ENCODE results near the gene KPNA6.

KPNA6 gene

DNA sequence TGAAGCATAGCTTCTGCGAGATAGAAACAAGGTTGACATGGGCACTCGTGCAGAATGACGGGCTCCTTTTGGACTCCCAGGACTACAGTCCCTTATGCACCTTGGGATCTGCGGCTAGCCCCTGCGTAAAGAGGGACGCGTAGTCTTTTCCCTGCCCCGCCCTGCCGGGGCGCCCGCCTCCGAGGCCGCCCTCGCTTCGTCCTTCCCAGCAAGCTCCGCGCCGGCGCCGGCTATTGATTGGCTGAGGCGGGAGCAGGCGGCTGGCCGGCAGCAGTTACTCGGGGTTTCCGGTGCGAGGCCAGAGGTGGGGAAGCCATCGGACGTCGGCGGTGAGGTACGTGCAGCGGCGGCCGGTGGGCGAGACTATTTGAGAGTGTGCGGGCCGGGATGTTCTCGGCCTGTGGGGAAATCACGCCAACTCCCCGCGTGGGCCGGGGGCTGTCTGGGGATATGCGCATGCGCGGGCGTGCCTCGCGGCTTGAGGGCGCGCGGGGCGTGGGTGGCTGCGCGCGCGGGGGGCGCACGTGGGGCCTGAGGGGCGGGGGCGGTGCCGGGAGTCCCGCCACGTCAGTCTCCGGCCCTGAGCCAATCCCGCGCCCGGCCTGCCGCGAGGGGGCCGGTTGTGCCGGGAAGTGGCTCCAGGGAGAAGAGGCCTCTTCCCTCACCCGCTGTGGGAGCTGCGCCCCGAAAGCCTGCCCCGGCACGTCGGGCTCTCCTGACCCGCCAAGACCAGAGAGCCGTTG lies 71.8 kb downstream of the KPNA6 start, which contains the start of gene TXLNA:
TSS of gene TXLNA (plus strand) at position 233 of the 743 bp plus-strand sequence. CDS start 671 bp downstream, outside the sequence.
- Mint-ChIP-seq H3K9me3 (no peaks in the 10 kb centered on the region), H3K27ac (peak within 1 kb of the TSS; percentile 99), H3K36me3 (ENCODE audit: low read depth) (peaks cover 58% of the 10 kb centered on the region), H3K27me3 (no peaks in the 10 kb centered on the region), H3K4me1 (ENCODE audit: low read depth) (peaks cover 47% of the 10 kb centered on the region), H3K4me3 (peak within 1 kb of the TSS; percentile 90)
- intact Hi-C loops (cut with micrococcal nuclease), result loop anchor here (2.0 kb wide), 2 partner anchors 21 to 71 kb away; partner anchors contain the start of genes CCDC28B and KPNA6

- peak overlapping the region; percentile 90 for H3K4me3 Mint-ChIP-seq
- H3K27ac Mint-ChIP-seq, result peak overlapping the region; percentile 99
- H3K36me3 Mint-ChIP-seq (ENCODE audit: low read depth), result peaks cover 60% of the 10 kb centered on the region
- intact Hi-C loops (cut with micrococcal nuclease), result loop anchor here (2.0 kb wide), 1 partner anchor 20 kb away; the partner anchor contains the start of gene CCDC28B
- H3K27me3 Mint-ChIP-seq, result no peaks in the 10 kb centered on the region
- H3K4me1 Mint-ChIP-seq (ENCODE audit: low read depth), result peaks cover 52% of the 10 kb centered on the region
- no peaks in the 10 kb centered on the region for H3K9me3 Mint-ChIP-seq
Measured at GRCh38 chr1:32180186-32181060, 72.6 kb downstream of the KPNA6 start.

GRCh38 chr1:32181065-32181464 lies 73.2 kb downstream of the KPNA6 start:
- Mint-ChIP-seq H3K4me3 (peak overlapping the region; percentile 90), H3K9me3 (no peaks in the 10 kb centered on the region), H3K27me3 (no peaks in the 10 kb centered on the region), H3K27ac (peak overlapping the region; percentile 99), H3K4me1 (ENCODE audit: low read depth) (peaks cover 56% of the 10 kb centered on the region), H3K36me3 (ENCODE audit: low read depth) (peaks cover 66% of the 10 kb centered on the region)
- intact Hi-C loops (cut with micrococcal nuclease), result loop anchor here (2.0 kb wide), 1 partner anchor 20 kb away; the partner anchor contains the start of gene CCDC28B

DNA sequence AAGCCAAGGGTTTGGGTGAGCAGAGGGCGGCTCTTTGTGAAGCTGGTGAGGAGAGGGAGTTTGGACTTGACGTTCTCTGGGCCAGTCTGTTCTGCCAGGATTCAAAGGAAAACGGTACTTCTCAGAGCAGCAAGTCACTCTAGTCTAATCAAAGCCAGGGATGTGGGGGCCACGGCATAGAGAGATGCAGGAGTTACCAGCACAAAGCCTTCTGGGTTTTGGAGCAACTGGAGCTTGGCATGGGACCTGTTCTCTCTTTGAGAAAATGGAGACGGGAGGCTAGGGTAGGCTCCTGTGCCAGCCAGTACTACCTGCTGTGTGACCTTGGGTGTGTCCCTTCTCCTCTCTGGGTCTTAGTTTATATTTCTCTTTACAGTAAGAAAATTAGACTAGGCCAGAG lies 73.7 kb downstream of the KPNA6 start:
- Mint-ChIP-seq H3K9me3 (no peaks in the 10 kb centered on the region), H3K27me3 (no peaks in the 10 kb centered on the region), H3K4me3 (peak overlapping the region; percentile 90), H3K36me3 (ENCODE audit: low read depth) (peaks cover 71% of the 10 kb centered on the region), H3K27ac (peak overlapping the region; percentile 99), H3K4me1 (ENCODE audit: low read depth) (peaks cover 61% of the 10 kb centered on the region)
- intact Hi-C loops (cut with micrococcal nuclease), result loop anchor here (2.0 kb wide), 1 partner anchor 19 kb away; the partner anchor contains the start of gene CCDC28B

GRCh38 chr1:32182060-32182459 lies 74.2 kb downstream of the KPNA6 start:
- Mint-ChIP-seq H3K36me3 (ENCODE audit: low read depth) (peaks cover 76% of the 10 kb centered on the region), H3K9me3 (no peaks in the 10 kb centered on the region), H3K27me3 (no peaks in the 10 kb centered on the region), H3K27ac (peak overlapping the region; percentile 14), H3K4me1 (ENCODE audit: low read depth) (peaks cover 63% of the 10 kb centered on the region), H3K4me3 (peak overlapping the region; percentile 22)
- intact Hi-C loops (cut with micrococcal nuclease), result no loop called here

DNA sequence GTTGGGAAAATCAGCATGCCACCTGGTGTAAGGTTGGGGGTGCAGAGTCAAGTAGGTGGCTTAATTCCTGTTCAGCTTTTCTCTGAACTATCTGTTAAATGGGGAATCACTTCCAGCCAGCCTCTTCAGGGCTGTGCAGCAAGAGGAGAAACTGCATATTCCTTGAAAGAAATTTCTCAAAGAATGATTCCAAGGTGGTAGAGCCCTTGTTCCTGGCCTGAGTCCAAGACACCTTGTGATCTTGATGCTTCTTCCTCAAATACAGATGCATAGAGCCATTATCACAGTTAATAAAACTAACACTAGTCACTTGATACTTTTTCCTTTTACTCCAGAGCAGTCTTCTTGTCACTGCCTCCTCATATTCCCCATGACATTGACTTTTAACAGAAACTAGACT lies 76.8 kb downstream of the KPNA6 start:
- intact Hi-C loops (cut with micrococcal nuclease), result no loop called here
- Mint-ChIP-seq H3K4me1 (ENCODE audit: low read depth) (peaks cover 63% of the 10 kb centered on the region), H3K27ac (no peak overlapping the region), H3K27me3 (no peaks in the 10 kb centered on the region), H3K9me3 (no peaks in the 10 kb centered on the region), H3K4me3 (no peak overlapping the region), H3K36me3 (ENCODE audit: low read depth) (peaks cover 99% of the 10 kb centered on the region)

DNA sequence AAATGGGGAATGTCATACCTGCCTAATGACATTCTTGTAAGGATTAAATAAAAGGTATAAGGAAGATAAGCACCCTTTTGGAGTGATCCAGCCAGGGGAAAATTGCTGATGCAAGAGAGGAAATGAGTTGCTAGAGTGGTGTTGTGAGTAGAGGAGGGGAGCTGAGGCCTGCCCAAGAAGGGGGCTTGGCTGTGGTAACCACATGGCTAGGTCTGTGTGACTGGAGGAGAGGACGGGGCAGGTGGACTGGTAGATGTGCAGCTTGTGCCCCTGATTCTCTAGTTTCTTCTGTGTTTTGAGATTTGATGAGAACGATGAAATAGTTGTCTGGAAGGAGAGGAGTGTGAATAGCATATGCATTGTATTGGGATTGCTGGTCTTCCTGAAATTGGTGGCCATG lies 78.2 kb downstream of the KPNA6 start:
- H3K27ac Mint-ChIP-seq, result no peak overlapping the region
- H3K9me3 Mint-ChIP-seq, result no peaks in the 10 kb centered on the region
- H3K36me3 Mint-ChIP-seq (ENCODE audit: low read depth), result peaks cover 99% of the 10 kb centered on the region
- no peaks in the 10 kb centered on the region for H3K27me3 Mint-ChIP-seq
- intact Hi-C loops (cut with micrococcal nuclease), result no loop called here
- peaks cover 53% of the 10 kb centered on the region for H3K4me1 Mint-ChIP-seq (ENCODE audit: low read depth)
- H3K4me3 Mint-ChIP-seq, result no peak overlapping the region

GRCh38 chr1:32186491-32186890 lies 78.6 kb downstream of the KPNA6 start:
- Mint-ChIP-seq H3K36me3 (ENCODE audit: low read depth) (peaks cover 99% of the 10 kb centered on the region), H3K4me3 (no peak overlapping the region), H3K27me3 (no peaks in the 10 kb centered on the region), H3K9me3 (no peaks in the 10 kb centered on the region), H3K4me1 (ENCODE audit: low read depth) (peaks cover 49% of the 10 kb centered on the region), H3K27ac (no peak overlapping the region)
- intact Hi-C loops (cut with micrococcal nuclease), result no loop called here

- Mint-ChIP-seq H3K27me3 (no peaks in the 10 kb centered on the region), H3K27ac (no peak overlapping the region), H3K36me3 (ENCODE audit: low read depth) (peaks cover 99% of the 10 kb centered on the region), H3K4me3 (no peak overlapping the region), H3K9me3 (no peaks in the 10 kb centered on the region), H3K4me1 (ENCODE audit: low read depth) (peaks cover 36% of the 10 kb centered on the region)
- intact Hi-C loops (cut with micrococcal nuclease), result no loop called here
Measured at GRCh38 chr1:32187850-32188249, 80.0 kb downstream of the KPNA6 start.

- Mint-ChIP-seq H3K36me3 (ENCODE audit: low read depth) (peaks cover 100% of the 10 kb centered on the region), H3K4me3 (no peak overlapping the region), H3K9me3 (no peaks in the 10 kb centered on the region), H3K27me3 (no peaks in the 10 kb centered on the region), H3K4me1 (ENCODE audit: low read depth) (peaks cover 2% of the 10 kb centered on the region), H3K27ac (no peak overlapping the region)
- intact Hi-C loops (cut with micrococcal nuclease), result no loop called here
Measured at GRCh38 chr1:32192220-32192948, 84.5 kb downstream of the KPNA6 start.

DNA sequence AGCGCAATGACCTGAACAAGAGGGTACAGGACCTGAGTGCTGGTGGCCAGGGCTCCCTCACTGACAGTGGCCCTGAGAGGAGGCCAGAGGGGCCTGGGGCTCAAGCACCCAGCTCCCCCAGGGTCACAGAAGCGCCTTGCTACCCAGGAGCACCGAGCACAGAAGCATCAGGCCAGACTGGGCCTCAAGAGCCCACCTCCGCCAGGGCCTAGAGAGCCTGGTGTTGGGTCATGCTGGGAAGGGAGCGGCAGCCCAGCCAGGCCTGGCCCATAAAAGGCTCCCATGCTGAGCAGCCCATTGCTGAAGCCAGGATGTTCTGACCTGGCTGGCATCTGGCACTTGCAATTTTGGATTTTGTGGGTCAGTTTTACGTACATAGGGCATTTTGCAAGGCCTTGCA lies 87.1 kb downstream of the KPNA6 start:
- peaks cover 4% of the 10 kb centered on the region for H3K4me1 Mint-ChIP-seq (ENCODE audit: low read depth)
- no peak overlapping the region for H3K27ac Mint-ChIP-seq
- no peak overlapping the region for H3K4me3 Mint-ChIP-seq
- peaks cover 88% of the 10 kb centered on the region for H3K36me3 Mint-ChIP-seq (ENCODE audit: low read depth)
- intact Hi-C loops (cut with micrococcal nuclease), result no loop called here
- H3K9me3 Mint-ChIP-seq, result no peaks in the 10 kb centered on the region
- H3K27me3 Mint-ChIP-seq, result no peaks in the 10 kb centered on the region

- H3K36me3 Mint-ChIP-seq (ENCODE audit: low read depth), result peaks cover 82% of the 10 kb centered on the region
Measured at GRCh38 chr1:32195531-32195930, 87.7 kb downstream of the KPNA6 start.

DNA sequence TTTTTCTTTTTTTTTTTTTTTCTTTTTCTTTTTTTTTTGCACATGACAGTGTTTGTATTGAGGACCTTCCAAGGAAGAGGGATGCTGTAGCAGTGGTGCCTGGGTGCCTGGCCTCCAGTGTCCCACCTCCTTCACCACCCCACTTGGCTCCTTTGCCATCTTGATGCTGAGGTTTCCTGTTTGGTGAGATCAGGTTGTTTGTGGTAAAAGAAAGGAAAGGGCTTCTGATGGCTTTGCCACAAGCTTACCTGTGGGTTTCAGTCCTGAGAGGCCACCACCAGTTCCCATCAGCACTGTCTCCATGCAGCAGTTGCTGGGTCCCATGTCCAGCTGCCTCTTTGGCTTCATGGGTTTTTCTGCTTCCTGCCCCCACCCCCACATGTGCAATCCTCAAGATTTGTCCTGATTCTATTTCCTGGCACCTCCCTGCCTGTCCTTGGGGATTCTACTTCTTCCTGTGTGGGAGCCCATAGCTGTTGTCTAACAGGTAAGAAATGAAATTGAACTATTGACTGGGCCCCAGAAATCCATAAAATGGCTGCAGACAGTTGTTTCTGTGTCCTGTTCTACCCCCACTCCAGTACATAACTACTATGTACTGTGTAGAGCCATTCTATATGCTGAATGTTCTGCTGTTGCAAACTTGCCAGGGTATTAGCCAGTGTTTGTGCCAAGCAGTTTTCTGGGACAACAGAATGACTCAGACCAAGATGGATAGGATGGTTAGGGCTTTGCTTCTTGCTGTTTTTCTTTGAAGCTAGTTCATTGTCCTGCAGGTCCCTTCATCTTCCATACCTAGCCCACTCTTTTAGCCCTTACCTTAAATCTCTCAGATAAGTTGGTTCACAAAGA lies 88.3 kb downstream of the KPNA6 start:
- H3K36me3 Mint-ChIP-seq (ENCODE audit: low read depth), result peaks cover 76% of the 10 kb centered on the region
- H3K27me3 Mint-ChIP-seq, result no peaks in the 10 kb centered on the region
- H3K4me3 Mint-ChIP-seq, result no peak overlapping the region
- intact Hi-C loops (cut with micrococcal nuclease), result no loop called here
- H3K27ac Mint-ChIP-seq, result no peak overlapping the region
- peaks cover 15% of the 10 kb centered on the region for H3K4me1 Mint-ChIP-seq (ENCODE audit: low read depth)
- H3K9me3 Mint-ChIP-seq, result no peaks in the 10 kb centered on the region

More at GRCh38 chr1:32195531-32195930, 87.7 kb downstream of the KPNA6 start:
- H3K9me3 Mint-ChIP-seq, result no peaks in the 10 kb centered on the region
- no peak overlapping the region for H3K4me3 Mint-ChIP-seq
- intact Hi-C loops (cut with micrococcal nuclease), result no loop called here
- no peak overlapping the region for H3K27ac Mint-ChIP-seq
- H3K4me1 Mint-ChIP-seq (ENCODE audit: low read depth), result peaks cover 9% of the 10 kb centered on the region
- no peaks in the 10 kb centered on the region for H3K27me3 Mint-ChIP-seq

All from dendritic cell treated with granulocyte-macrophage colony-stimulating factor and Interleukin-4, amounts not matched to agents 40 ng/mL and 50 ng/mL, for 4 days (primary cell).